SK-MEL-5 (cell line): ENCODE data around the gene MAGEA9B. TPM values are rescaled to one million over a fixed set of nuclear protein-coding genes. Genes with fewer than 3 reads are reported as not detected.
"Not testable (repeated sequence)": the region's sequence is repeated elsewhere in the genome, so short reads cannot be mapped to it uniquely, and the experiment has no call there.

ENCODE experiments used
- DNase-seq: peaks from one replicate; pipeline ENCODE4 v3.0.0-alpha.2; 2016; ENCODE audit warnings: low read depth, low spot score
- in situ Hi-C: cut with HindIII; loops from 2 replicates; pipeline ENCODE4 v1.10.0; 2016; ENCODE audit warnings: low sequenced_read_pairs, high pct_unique_total_duplicates, low pct_unique_long_range_greater_than_20kb
- total RNA-seq: library from RNA; depleted of rRNA; stranded (reverse); fragments of >200 nt; shearing (Covaris generic); gene quantifications from 2 replicates; pipeline ENCODE4 v1.2.3, GENCODE V29; 2014

MAGEA9B gene
- total RNA-seq, 1 experiment from 2014 or later, result not detected

DNA sequence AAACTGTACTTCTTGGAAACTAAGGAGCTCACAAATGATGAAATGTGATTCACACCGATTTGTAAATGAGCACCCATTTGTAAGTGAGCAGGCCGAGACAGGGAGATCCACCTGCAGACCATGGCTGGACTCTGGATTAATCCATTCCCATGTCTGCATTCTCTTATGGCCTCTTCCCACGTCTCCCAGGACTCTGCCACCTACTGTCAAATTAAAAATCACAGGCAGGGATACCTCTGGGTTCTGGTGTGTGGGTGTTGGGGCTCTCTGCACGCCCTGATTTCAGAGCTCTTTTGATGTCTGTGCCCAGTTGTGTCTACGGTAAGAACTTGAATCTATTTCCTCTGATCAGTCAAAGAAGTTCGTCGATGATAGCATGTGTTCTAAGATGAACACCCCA, 3.7 kb upstream of the MAGEA9B start:
- DNase-seq, in situ Hi-C loops: not testable (repeated sequence)

DNA sequence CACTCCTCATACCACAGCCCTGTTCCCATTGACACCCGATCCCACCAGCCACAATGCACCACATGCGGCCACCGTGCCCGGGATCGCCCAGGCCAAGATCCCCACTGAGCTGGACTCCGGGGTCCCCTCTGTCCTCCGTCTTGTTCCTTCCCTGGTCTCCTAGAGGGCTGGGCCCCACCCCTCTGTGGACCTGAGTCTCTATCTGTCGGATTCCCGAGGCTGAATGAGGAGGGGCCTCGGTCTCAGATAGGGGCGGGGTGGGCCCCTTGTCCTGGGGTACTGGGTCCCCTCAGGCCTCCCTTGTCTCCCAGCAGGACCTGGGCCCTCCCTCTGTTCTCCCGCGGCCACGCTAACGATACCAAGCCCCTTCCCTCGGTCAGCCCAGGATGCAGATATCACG, 1.6 kb downstream of the MAGEA9B start:
- DNase-seq, in situ Hi-C loops: not testable (repeated sequence)

DNA sequence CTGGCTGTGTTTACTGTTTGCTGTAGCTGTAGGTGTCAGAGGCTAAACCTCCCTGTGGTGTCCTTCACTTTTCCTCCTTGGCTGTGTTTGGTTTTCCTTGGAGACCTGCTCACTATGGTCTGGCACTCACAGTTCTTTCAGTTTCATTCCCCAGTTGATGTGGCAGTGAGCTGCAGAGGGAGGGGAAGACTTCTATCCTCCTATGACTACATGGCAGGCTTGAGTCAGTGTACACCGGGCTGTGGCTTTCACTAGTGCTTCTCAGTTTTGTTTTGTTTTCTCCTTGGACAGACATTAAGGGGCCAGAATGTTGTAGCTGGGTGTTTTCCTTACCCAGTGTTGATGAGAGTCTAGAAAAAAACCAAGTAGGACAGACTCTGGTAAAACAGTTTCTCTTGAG, 13.8 kb downstream of the MAGEA9B start:
- in situ Hi-C loops, DNase-seq: not testable (repeated sequence)

DNA sequence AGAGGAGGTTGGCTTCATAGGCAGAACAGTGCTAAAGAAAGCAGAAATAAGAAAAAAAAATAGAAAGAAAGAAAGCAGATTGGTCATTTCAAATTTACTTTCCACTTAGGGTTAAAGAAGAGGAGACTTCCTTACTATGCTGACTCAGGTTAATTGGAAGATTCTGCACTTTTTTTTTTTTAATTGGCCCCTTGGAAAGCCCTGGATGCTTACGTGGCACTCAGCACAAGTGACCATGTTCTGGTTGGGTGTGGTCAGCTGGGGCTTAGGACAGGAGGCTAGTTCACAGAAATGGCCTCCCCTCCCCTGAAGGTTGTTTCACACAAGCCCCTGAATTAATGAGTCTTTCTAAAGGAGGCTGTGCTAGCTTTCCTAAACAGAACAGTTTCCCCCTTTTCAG, 14.5 kb downstream of the MAGEA9B start:
- DNase-seq, result no peak
- in situ Hi-C loops, result no loop called here

DNA sequence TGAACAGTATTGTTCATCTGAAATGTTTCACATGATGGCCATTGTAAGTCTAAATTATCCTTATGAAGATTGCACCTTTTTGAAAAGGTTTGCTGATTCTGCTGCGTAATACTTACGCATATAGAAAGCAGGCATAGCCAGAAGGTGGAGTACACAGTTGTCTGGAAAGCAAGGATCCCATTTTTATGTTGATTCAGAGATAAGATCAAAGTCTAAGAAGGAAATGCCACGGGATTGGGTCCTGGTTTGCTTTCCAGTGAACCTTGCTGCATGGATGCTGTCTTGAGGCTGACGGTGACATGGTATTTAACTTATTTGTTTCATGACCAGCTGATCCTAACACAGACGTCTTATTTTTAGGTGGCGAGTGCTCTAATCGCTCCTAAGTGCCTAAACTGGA, 15.5 kb downstream of the MAGEA9B start:
- in situ Hi-C loops, result no loop called here

DNA sequence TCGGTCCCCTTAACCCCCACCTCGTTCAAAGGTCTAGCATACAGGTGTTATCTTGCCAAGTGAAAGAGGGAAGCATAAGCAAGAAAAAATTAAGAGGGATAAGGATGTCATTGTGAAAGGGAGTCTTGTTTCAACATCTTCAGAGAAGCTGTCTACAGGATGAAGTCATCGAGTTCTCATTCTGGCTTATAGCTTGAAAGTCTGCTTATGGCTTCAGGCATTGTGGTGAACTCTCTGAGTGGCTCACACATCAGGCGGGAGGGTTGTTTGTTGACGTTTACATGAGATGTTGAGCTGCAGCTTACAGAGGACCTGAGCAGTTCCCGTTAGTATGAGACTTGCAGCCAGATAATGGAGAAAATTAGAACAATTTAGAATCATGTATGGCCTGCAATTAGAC, 16.6 kb downstream of the MAGEA9B start:
- in situ Hi-C loops, result no loop called here
- DNase-seq, result peak; percentile 71

More for the DNA sequence above, 15.5 kb downstream of the MAGEA9B start:
- no peak for DNase-seq

DNA sequence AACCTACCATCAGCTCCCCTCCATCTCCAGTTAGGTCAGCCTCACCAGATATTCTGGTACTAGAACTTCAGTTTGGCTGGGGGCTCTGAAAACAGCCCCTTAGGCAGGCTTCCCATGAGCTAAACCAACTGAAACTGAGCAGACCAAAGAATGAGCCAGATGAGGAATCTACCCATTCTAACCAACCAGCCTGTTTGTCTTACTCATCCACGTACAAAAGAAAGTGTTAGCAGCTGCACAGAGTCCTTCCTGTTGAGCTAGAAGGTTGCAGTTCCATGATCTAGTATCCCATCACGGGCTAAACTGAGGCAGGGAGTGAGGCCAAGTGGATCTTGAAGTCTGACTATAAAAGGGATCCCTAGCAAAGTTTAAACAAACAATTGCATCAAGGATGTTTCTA, 17.5 kb downstream of the MAGEA9B start:
- in situ Hi-C loops, result no loop called here
- DNase-seq, result no peak

DNA sequence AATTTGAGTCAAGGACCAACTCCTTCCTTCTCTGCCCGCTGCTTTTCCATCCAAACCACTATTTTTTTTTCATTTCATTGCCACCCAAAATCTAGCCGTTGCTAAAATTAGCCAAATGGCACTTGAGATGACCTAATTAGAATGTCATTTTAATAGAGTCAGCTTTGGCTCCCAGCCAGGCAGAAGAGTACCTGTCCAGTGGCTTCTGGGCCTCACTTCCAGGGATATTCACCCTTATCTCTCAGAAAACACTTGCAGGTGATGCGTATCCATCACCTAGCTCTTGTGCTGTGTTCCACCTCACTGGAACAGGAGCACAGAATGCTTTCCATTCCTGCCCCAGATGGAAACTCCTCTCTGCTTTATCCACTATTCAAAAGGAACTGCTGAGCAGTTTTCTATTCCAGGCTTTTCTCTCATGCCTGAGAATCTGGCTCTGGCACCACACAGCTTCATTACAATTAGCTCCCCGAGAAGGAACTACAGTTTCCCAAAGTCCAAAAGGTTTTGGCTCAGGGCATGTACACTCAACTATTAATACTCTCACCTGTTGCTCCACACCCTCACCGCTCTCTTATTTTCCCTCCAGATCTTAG, 18.5 kb downstream of the MAGEA9B start:
- in situ Hi-C loops, result no loop called here
- no peak for DNase-seq

DNA sequence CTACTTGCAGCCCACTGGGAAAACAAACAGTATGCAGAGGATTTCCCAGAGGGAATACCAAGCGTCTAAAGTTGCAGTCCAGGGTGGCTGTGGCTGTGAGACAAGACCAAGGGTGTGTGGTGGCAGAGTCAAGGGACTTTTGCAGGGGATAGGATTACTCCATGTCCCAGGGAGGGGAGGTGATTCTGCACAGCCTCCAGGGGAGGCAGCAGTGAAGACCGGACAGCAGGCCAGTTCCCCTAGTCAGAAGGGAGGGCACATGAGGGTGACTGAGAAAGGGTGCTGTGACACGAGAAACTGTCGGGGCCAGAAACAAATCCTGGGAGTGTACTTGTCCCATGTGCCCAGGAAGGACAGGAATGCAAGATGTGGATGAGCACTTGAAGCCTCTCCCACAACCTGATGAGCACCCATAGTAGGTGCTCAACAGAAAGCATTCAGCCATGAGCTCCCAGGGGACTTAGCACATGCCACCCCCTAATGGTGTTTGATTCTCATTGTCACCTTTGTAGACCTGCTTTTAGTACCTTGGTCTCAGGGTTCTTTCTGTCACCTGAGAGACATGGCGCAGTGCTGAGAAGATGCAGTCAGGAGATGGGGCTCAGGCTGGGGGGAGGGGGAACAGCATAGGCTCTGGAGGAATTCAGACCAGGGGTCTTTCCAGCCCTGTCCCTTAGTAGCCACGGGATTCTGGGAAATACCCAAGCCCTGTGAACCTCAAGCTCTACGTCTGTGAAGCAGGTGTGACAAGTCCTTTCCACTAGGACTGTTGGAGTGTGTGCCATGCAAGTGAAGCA, 19.4 kb downstream of the MAGEA9B start:
- no peak for DNase-seq
- in situ Hi-C loops, result no loop called here

DNA sequence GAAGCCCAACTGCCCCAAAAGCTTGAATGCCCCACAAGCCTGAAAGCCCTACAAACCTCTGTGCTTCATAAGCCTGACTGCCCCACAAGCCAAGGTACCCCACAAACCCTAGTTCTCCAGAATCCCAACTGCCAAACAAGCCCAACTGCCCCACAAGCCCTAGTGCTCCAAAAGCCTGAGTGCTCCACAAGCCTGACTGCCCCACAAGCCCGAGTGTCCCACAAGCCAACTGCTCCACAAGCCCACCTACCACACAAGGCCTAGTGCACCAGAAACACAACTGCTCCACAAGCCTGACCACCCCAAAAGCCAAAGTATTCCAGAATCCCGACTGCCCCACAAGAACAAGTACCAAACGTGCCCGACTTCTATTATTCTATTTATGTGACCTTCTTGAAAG, 23.9 kb downstream of the MAGEA9B start:
- no peak for DNase-seq
- in situ Hi-C loops, result no loop called here

DNA sequence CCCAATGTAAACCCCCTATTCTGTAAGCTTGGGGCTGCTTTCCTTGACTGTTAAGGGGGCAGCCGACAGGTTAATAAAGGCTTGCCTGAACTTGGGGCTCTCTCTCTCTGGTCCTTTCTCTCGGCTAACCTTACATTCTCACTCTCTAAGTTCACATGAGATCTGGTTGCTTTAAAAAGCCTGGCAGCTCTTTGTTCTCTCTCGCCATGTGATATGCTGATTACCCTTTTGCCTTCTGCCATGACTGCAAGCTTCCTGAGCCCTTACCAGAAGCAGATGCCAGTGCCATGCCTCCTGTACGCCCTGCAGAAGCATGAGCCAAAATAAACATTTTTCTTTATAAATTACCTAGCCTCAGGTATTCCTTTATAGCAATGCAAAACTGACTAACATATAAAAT, 32.0 kb downstream of the MAGEA9B start:
- DNase-seq, in situ Hi-C loops: not testable (repeated sequence)

DNA sequence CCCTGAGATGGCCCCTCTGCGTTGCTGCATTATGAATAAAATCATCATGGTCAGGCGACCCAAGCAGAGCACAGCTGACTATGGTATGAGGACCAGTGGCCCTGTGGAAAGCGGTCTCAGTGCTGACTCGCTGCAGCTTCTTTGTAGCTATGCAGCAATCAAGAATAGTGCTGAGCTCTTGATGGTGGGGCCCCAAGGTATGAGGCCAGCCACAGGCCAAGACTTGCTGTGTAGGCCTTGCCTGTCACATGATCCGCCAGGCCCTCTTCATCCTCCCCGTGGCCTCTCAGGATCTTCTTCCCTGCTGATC, 35.4 kb downstream of the MAGEA9B start:
- DNase-seq, in situ Hi-C loops: not testable (repeated sequence)

DNA sequence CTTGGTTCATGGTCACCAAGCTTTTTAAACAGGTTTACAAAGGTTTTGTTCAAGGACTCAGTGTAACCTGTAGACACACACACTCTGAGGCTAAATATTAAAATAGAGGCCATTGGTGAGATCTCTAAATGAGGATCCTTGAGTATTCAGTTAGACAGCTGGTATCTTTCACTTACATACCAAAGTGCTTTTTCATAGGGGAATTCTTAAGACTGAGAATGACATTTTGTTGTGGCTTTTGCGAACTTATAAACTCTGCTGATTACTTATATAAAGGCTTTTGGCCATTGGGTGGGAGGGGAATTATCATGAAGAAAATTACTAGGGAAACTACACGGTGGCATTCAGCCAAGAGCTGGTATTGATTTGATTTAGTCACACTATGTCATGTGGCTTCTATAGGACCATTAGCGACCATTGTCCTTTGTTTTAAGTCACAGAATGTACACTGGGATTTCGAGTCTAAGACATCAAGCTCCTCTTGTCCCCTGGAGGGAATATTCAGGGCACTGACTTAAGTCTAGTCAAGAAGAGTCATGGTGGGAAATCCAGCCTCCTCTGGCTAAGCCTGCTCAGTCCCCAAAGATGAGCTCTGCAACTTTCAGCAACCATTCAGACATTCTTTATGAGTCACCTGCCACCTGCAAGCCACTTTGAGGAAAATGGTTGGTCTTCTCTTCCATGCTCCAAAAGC, 35.9 kb downstream of the MAGEA9B start:
- not testable (repeated sequence) for DNase-seq

DNA sequence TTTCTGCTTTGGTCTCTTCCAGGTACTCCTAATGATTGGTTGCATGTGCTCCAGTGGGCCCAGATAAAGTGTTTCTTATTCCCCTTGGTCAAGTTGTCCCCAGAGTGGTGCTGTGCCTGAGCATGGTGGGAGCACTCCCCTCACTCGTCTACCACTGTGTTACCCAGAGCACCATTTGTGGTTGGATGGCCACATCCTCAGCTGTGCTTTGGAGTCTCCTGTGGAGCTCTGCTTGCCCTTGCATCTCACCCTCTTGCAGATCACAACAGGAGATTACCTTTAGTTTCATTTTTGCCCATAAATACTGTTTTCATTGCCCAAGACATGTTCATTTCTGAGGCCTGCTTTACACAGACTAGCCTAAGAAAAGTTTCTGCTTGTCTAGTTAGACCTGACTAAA, 36.8 kb downstream of the MAGEA9B start:
- in situ Hi-C loops, result not testable (repeated sequence)

More for the DNA sequence above, 35.9 kb downstream of the MAGEA9B start:
- in situ Hi-C loops, result not testable (repeated sequence)

DNA sequence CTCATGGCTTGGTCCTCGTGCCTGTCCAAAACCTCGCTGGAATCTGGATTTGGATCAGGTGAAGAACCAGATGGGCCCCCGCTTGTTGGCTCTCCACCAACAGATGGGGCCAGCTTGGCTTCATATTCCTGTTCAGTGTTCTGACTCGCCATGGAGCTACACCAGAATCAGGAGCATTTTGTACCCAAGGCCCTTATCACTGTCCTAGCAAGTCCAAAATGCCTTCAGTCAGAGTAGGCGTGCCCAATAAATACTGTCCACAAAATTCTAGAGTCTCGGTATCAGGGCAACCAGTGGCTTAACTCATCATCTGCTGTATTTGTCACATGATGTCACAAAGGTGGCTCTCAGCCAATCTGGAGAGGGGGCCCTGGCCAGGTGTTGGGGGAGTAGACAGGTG, 37.6 kb downstream of the MAGEA9B start, which contains the start of gene HSFX3:
TSS of gene HSFX3 (minus strand) at position 224 of the 400 bp plus-strand sequence. CDS start at position 152, 72 bp downstream.
- DNase-seq, in situ Hi-C loops: not testable (repeated sequence)

More for the DNA sequence above, 36.8 kb downstream of the MAGEA9B start:
- not testable (repeated sequence) for DNase-seq

DNA sequence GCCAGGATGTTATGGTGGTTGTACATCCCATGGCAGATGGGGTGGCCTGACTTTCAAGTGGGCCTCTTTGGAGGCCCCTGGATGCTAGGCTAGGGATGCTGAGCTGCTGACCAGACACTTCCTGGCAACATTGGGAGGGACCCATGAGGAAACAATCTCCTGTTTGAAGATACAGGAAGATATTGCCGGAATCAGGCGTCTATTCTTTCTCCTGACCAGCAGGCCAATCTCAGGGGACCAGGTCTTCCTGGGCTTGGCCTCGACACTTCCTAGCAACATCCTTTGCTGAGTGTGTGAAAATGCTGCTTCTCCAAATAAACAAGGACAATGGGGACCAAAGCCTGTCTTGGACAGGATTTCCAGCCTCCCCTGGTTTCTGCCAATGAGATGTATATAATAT, 39.5 kb downstream of the MAGEA9B start:
- in situ Hi-C loops, DNase-seq: not testable (repeated sequence)

DNA sequence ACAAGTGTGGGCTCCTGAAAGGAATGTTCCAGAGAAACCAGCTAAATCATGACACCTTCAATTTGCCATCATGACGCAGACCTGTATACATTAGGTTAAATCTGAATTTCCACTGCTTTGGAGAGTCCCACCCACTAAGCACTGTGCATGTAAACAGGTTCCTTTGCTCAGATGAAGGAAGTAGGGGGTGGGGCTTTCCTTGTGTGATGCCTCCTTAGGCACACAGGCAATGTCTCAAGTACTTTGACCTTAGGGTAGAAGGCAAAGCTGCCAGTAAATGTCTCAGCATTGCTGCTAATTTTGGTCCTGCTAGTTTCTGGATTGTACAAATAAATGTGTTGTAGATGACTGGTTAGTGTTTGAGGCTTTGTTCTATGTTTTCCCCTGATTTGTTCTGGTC, 40.3 kb downstream of the MAGEA9B start:
- in situ Hi-C loops, DNase-seq: not testable (repeated sequence)
